ENCODE data around the gene TBC1D8.
"Not testable (repeated sequence)": the region's sequence is repeated elsewhere in the genome, so short reads cannot be mapped to it uniquely, and the experiment has no call there.

TBC1D8 gene

DNA sequence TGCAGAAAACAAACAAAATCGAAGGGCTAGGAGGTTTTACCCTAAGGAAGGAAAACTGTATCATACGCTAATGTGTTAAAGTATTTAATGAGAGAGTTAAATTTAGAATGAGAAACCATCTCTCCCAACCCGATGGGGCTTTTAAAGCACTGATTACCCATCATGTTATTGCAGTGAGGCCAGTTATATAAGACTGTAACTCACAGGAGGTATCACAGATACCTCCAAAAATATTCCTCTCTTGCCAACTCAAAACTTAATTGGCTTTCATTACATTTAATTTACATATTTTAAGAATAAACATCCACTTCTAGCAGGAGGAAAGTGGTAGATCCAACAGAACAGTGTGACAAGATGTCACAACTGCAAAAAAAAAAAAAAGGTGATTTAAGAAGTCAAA is 92.8 kb downstream of the TBC1D8 start:
- TF ChIP-seq, protein P1, sequence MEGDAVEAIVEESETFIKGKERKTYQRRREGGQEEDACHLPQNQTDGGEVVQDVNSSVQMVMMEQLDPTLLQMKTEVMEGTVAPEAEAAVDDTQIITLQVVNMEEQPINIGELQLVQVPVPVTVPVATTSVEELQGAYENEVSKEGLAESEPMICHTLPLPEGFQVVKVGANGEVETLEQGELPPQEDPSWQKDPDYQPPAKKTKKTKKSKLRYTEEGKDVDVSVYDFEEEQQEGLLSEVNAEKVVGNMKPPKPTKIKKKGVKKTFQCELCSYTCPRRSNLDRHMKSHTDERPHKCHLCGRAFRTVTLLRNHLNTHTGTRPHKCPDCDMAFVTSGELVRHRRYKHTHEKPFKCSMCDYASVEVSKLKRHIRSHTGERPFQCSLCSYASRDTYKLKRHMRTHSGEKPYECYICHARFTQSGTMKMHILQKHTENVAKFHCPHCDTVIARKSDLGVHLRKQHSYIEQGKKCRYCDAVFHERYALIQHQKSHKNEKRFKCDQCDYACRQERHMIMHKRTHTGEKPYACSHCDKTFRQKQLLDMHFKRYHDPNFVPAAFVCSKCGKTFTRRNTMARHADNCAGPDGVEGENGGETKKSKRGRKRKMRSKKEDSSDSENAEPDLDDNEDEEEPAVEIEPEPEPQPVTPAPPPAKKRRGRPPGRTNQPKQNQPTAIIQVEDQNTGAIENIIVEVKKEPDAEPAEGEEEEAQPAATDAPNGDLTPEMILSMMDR (conservative IDR thresholded peaks at IDR 0.05) = no peak
- H3K27ac ChIP-seq = no peak overlapping the region

DNA sequence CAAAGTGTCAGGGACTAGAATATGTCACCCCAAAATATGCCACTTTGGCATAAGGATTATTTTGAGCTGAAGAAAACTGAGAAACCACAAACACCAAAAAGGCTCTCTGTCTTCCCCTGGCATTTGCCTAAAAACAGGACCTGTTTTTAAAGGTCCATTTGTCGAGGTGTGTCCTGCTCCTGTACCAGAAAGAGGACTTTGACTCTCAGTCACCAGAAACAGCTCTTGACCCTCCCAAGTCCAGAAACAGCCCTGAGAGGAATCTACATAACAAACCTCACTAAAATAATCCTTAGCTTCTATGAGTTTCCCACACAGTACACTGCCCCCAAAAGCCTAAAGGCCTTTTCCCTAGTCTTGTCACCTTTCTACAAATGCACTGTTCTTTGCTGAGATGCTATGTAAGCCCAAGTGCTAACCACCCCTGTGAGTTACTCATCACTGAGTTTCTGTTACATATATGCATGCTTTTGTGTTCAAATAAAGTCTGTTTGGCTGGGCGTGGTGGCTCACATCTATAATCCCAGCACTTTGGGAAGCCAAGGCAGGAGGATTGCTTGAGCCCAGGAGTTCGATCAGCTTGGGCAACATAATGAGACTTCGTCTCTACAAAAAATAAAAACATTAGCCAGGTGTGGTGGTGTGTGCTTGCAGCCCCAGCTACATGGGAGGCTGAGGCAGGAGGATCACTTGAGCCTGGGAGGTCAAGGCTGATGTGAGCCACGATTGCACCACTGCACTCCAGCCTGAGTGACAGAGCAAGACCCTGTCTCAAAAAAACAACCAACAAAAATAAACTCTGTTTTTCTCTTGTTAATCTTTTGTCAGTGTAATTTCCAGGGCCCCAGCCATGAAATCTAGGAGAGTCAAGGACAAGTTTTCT is 93.9 kb downstream of the TBC1D8 start:
- TF ChIP-seq ZFX (IDR thresholded peaks at IDR 0.05) = no peak
- TF ChIP-seq, protein P1 (conservative IDR thresholded peaks at IDR 0.05) = no peak

DNA sequence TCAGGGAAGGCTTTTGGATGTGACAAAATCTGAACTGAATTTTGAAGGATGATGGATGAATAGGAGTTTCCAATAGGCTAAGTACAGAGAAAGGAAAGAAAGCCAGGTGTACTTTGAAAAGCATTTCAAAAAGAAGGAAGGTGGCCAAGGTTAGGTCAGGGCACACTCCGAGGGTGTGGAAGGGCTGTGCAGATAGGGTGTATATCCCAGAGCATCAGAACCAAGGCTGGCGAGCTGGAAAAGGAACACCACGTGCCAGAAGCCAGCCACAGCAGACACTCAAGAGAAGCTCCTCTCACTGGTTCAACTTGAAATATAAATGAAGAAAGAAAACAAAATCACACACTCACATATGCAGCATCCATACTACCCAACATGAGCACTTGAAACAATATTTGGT is 98.1 kb downstream of the TBC1D8 start:
- TF ChIP-seq, protein P1 (conservative IDR thresholded peaks at IDR 0.05) = no peak
- no peak for TF ChIP-seq ZFX (IDR thresholded peaks at IDR 0.05)
- H3K27ac ChIP-seq = no peak overlapping the region

More for the DNA sequence above, 93.9 kb downstream of the TBC1D8 start:
- H3K27ac ChIP-seq = no peak overlapping the region

DNA sequence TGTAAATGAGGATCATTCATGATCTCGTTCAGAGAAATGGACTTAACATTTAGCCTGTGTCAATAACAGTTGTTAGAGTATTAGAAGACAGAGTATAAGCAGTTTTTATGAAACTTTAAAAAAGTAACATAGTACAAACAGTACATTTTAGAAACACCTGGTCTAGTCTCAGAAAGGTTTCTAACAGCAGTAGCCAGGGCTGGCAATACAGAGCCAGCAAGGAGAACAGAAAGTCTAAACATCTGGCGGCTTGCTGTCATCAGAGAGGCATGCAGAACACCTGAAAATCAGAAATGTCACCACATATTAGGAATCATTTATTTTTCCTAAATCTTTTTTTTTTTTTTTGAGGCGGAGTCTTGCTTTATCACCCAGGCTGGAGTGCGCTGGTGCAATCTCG is 99.0 kb downstream of the TBC1D8 start:
- TF ChIP-seq, protein P1 (conservative IDR thresholded peaks at IDR 0.05) = no peak
- TF ChIP-seq ZFX (IDR thresholded peaks at IDR 0.05) = no peak
- no peak overlapping the region for H3K27ac ChIP-seq

DNA sequence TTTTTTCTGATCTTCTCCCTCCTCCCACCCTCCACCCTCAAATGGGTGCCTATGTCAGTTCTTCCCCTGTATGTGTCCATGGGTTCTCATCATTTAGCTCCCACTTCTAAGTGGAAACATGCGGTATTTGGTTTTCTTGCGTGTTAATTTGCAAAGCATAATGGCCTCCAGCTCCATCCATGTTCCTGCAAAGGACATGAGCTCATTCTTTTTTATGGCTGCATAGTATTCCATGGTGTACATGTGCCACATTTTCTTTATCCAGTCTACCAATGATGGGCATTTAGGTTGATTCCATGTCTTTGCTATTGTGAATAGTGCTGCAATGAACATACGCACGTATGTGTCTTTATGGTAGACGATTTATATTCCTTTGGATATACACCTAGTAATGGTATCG is 100.3 kb downstream of the TBC1D8 start:
- H3K27ac ChIP-seq = not testable (repeated sequence)

DNA sequence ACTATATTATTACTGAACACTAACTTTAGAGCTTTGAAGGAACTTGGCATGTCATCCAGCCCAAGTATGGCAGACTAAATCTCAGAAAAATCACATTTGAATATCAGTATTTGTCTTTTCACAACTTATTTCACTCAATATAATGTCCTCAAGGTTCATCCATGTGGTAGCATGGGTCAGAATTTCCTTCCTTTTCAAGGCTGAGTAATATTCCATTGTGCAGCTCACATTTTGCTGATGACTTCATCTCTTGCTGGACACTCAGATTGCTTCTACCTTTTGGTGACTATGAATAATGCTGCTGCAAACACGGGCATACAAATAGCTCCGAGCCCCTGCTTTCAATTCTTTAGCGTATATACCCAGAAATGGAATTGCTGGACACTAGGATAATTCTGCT is 102.4 kb downstream of the TBC1D8 start:
- TF ChIP-seq, protein P1 (conservative IDR thresholded peaks at IDR 0.05) = no peak
- no peak for TF ChIP-seq ZFX (IDR thresholded peaks at IDR 0.05)
- H3K27ac ChIP-seq = no peak overlapping the region

DNA sequence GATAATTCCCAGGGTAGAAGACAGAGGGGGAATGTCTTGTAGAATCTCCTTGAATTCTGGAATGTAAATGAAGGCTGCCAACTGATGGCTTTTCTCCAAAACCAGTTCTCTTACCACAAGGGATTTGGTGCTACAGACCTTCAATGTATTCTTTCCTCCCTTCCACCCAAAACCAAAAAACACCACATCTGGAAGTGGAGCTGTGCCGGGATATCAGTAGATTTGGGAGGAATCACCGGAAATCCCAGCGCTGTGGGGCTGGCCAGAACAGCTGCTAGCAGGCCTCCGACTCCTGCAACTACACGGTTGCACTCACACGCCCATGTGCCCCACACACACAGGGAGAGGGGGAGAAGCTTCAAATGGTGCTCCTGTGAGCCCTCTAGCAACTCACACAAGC is 103.4 kb downstream of the TBC1D8 start:
- TF ChIP-seq ZFX (IDR thresholded peaks at IDR 0.05) = no peak
- TF ChIP-seq, protein P1 (conservative IDR thresholded peaks at IDR 0.05) = no peak

More for the DNA sequence above, 103.4 kb downstream of the TBC1D8 start:
- H3K27ac ChIP-seq = no peak overlapping the region
